Thoracic aorta (tissue), 2 donors: Measurements from ENCODE around the gene OAS1. TPM values are rescaled to one million over a fixed set of nuclear protein-coding genes. Genes with fewer than 3 reads are reported as not detected.

ENCODE experiments used
- ATAC-seq: fragments of 150-250 bp; one replicate; pipeline ENCODE4 v1.8.0; 2017; ENCODE audit warnings: low read depth; ENCODE audit not compliant: insufficient number of reproducible peaks, low FRiP score
- DNase-seq: peaks from one replicate; pipeline ENCODE4 v3.0.0-alpha.2; 2020; ENCODE audit warnings: low spot score
- H3K27ac ChIP-seq, 2 donors: fragments of 200-600 bp; sonication (generic); 1 replicate in 1 of 2; 2 replicates in 1 of 2; pipeline ENCODE4 v1.5.1; 2016; ENCODE audit warnings: mild to moderate bottlenecking in 2 of 2, moderate library complexity in 2 of 2
- H3K27me3 ChIP-seq: fragments of 200-600 bp; sonication (generic); replicated peaks from 2 replicates; pipeline ENCODE4 v1.6.0; 2016; ENCODE audit warnings: mild to moderate bottlenecking; ENCODE audit not compliant: insufficient read depth
- H3K36me3 ChIP-seq: fragments of 200-600 bp; sonication (generic); one replicate; pipeline ENCODE4 v1.5.1; 2016
- H3K4me1 ChIP-seq, 2 donors: fragments of 200-600 bp; sonication (generic); 1 replicate in 1 of 2; 2 replicates in 1 of 2; pipeline versions ENCODE4 v1.5.1 to v1.6.0; 2016; ENCODE audit warnings: low read depth in 2 of 2, mild to moderate bottlenecking in 1 of 2; ENCODE audit not compliant: control insufficient read depth in 1 of 2
- H3K4me3 ChIP-seq: fragments of 200-600 bp; sonication (generic); 2 replicates; pipeline ENCODE4 v1.5.1; 2016; ENCODE audit warnings: mild to moderate bottlenecking
- H3K9me3 ChIP-seq: fragments of 200-600 bp; sonication (generic); 2 replicates; pipeline ENCODE4 v1.5.1; 2016
- total RNA-seq, 2 donors: library from RNA; depleted of rRNA; stranded (reverse); fragments of >200 nt; gene quantifications; one replicate each; pipeline versions ENCODE4 v1.1.0 to v1.2.3, GENCODE V29; 2016
- TF ChIP-seq, protein P1 (sequence below): fragments of 200-600 bp; sonication (generic); IDR thresholded peaks from one replicate; pipeline ENCODE4 v1.5.1; 2019; ENCODE audit warnings: antibody characterized with exemption

The OAS1 gene
- total RNA-seq, 2 donors from 2014 or later: 9.4 to 15.3 TPM

DNA sequence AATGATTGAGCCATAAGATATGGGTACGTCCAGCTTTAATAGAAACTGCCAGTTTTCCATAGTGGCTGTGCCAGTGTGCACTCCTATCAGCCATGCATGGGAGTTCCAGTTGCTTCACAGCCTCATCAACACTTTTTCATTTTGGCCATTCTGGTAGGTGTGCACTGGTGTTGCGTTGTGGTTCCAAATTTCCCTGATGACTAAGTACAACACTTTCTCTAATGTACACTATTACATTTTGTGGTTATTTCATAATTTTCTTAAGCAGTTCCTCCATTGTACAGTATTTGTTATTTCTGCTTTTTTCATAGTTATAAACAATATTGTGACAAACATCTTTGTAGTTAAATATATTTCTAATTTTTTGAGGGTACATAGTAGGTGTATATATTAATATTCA lies 21.5 kb upstream of the OAS1 start:
- H3K4me1 ChIP-seq: no peaks in the 10 kb centered on the region
- no peak for ATAC-seq
- no peaks in the 10 kb centered on the region for H3K9me3 ChIP-seq
- TF ChIP-seq, protein P1, sequence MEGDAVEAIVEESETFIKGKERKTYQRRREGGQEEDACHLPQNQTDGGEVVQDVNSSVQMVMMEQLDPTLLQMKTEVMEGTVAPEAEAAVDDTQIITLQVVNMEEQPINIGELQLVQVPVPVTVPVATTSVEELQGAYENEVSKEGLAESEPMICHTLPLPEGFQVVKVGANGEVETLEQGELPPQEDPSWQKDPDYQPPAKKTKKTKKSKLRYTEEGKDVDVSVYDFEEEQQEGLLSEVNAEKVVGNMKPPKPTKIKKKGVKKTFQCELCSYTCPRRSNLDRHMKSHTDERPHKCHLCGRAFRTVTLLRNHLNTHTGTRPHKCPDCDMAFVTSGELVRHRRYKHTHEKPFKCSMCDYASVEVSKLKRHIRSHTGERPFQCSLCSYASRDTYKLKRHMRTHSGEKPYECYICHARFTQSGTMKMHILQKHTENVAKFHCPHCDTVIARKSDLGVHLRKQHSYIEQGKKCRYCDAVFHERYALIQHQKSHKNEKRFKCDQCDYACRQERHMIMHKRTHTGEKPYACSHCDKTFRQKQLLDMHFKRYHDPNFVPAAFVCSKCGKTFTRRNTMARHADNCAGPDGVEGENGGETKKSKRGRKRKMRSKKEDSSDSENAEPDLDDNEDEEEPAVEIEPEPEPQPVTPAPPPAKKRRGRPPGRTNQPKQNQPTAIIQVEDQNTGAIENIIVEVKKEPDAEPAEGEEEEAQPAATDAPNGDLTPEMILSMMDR: no peak
- H3K27ac ChIP-seq: no peak overlapping the region
- no peaks in the 10 kb centered on the region for H3K27me3 ChIP-seq
- no peaks in the 10 kb centered on the region for H3K36me3 ChIP-seq
- no peak overlapping the region for H3K4me3 ChIP-seq
- no peak for DNase-seq

GRCh38 chr12:112887550-112887949 lies 19.2 kb upstream of the OAS1 start:
- TF ChIP-seq, protein P1: no peak
- Histone ChIP-seq H3K9me3 (no peaks in the 10 kb centered on the region), H3K4me1 (no peaks in the 10 kb centered on the region), H3K36me3 (no peaks in the 10 kb centered on the region), H3K27ac (no peak overlapping the region), H3K4me3 (no peak overlapping the region), H3K27me3 (no peaks in the 10 kb centered on the region)
- ATAC-seq (no peak), DNase-seq (no peak)

DNA sequence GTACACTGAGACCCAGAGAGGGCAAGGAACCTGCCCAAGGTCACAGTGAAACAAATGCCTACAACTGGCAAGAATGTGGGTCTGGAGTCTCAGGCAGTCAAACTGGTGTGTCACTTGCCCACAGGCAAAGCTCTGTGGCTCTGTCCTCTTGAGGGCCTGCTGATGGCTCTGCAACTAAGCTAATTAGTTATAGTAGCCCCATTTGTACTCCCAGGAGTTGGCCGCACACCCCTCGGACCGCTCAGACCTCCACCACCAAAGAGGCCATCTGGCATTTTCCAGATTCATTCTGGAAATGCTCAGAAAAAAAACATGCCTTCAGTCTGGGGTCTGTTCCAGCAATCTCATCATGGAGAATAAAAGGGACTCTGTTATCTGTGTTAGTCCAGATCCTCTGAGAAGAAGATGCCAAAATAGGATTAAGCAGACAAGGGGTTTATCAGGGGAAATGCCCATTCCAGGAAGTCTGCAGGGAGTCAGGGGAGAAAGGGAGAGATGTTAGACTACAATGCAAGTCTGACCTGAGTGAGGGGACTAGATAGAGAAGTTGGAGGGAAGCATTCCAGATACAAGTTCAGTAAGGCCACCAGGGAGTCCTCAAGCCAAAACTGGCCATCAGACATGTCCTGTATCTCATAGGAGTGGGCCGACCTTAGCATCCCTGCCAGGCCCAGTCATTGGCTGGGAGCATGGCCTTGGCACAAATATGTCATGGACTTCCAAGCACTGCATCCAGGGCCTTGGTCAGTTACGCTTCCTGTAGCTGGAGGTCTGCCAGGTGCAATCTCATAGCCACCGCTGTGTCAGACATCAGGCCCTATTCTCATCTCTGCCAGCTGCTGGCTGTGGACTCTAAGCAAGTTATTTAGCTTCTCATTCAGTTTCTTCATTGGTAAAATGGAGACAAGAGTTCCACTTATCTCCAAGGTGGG lies 15.4 kb upstream of the OAS1 start:
- Histone ChIP-seq H3K36me3 (no peaks in the 10 kb centered on the region), H3K27ac (no peak overlapping the region), H3K27me3 (no peaks in the 10 kb centered on the region), H3K9me3 (no peaks in the 10 kb centered on the region), H3K4me3 (no peak overlapping the region), H3K4me1 (no peaks in the 10 kb centered on the region)
- TF ChIP-seq, protein P1: no peak
- DNase-seq (no peak), ATAC-seq (no peak)

DNA sequence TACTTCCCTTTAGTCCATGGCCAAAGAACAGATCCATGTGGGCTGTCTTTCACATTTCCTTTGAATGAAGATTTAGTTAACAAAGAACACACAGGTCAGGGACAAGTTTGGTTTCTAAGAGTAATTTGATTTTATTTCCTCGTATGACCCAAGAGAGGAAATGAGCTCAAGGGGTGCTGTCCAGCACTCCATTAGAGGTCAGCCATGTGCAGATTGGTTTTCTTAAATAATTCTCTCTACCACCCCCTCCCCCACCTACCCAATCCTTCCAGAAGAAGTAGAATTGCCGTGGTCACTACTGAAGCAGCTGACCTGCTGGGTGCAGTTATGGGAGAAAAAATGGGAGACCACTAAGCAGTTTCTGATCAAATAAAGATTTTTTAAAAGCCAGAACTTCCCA lies 13.9 kb upstream of the OAS1 start:
- ATAC-seq (no peak), DNase-seq (no peak)
- H3K27ac ChIP-seq: no peak overlapping the region
- no peaks in the 10 kb centered on the region for H3K4me1 ChIP-seq
- H3K9me3 ChIP-seq: no peaks in the 10 kb centered on the region
- no peaks in the 10 kb centered on the region for H3K27me3 ChIP-seq
- H3K36me3 ChIP-seq: no peaks in the 10 kb centered on the region
- TF ChIP-seq, protein P1: no peak
- H3K4me3 ChIP-seq: no peak overlapping the region

GRCh38 chr12:112894128-112894527 lies 12.6 kb upstream of the OAS1 start:
- Histone ChIP-seq H3K36me3 (no peaks in the 10 kb centered on the region), H3K4me1 (no peaks in the 10 kb centered on the region), H3K27me3 (no peaks in the 10 kb centered on the region), H3K27ac (no peak overlapping the region), H3K9me3 (no peaks in the 10 kb centered on the region), H3K4me3 (no peak overlapping the region)
- DNase-seq: no peak
- no peak for ATAC-seq
- TF ChIP-seq, protein P1: no peak
